Fibroblast of lung (primary cell): ENCODE data around the gene RFNG.

Source experiments
- CTCF ChIP-seq, 2 donors: IDR thresholded peaks in 1 of 2; conservative IDR thresholded peaks in 1 of 2; 1 replicate in 1 of 2; 2 replicates in 1 of 2; pipeline ENCODE4 v1.5.1; 2011 to 2012; ENCODE audit warnings: low read length in 2 of 2, control low read depth in 1 of 2, inconsistent platforms in 1 of 2, low read depth in 1 of 2, mild to moderate bottlenecking in 1 of 2
- EZH2 ChIP-seq: IDR thresholded peaks from 2 replicates; pipeline ENCODE4 v1.5.1; 2012; ENCODE audit warnings: low read length, control low read depth, mild to moderate bottlenecking; ENCODE audit errors: missing control alignments

GRCh38 chr17:82083009-82083408 is 31.4 kb upstream of the RFNG start:
- TF ChIP-seq CTCF (conservative IDR thresholded peaks at IDR 0.05 in 1 of 2, IDR thresholded peaks at IDR 0.05 in 1 of 2; ENCODE audit: low read depth in 1 of 2, low read length in 2 of 2) (no peak), EZH2 (no peak)
